Left ventricle myocardium superior (tissue), 1 donor: ENCODE data around the gene PRSS16. TPM values are rescaled to one million over a fixed set of nuclear protein-coding genes. Genes with fewer than 3 reads are reported as not detected.
"Not testable (repeated sequence)": the region's sequence is repeated elsewhere in the genome, so short reads cannot be mapped to it uniquely, and the experiment has no call there.

Experiments
- ATAC-seq: fragments of 200-7000 bp; cut with Tn5 transposase; one replicate; pipeline ENCODE4 v1.9.1; 2020; ENCODE audit warnings: mild to moderate bottlenecking, moderate library complexity
- DNase-seq: peaks from one replicate; pipeline ENCODE4 v3.0.0-alpha.2; 2020
- intact Hi-C: fragments of 100-400 bp; cut with micrococcal nuclease; formaldehyde crosslinking; loops from one replicate; pipeline ENCODE4 v1.11.0; 2022
- long read RNA-seq: library from polyadenylated mRNA; unstranded; transcript quantifications from one replicate; pipeline ENCODE4 v2.0.0, GENCODE V29; 2021
- total RNA-seq: library from RNA; stranded (reverse); fragmentation: NEBNext Ultra II Directional; extraction: Animal tissue kit (Norgen Biotek cat#: 25700); gene quantifications from one replicate; pipeline ENCODE4 v1.2.1, GENCODE V29; 2021
- donor health status: DM: no; HTN: yes; CAD: no; lungs with severe emphysema.

The PRSS16 gene
- not detected for total RNA-seq
- long read RNA-seq: 0 reads

GRCh38 chr6:27247133-27247836, at the start of gene PRSS16:
PRSS16 (plus strand) TSS chr6:27247701; CDS start chr6:27247738, 37 bp downstream.
- ATAC-seq: no peak
- DNase-seq: no peak
- intact Hi-C loops: no loop called here

GRCh38 chr6:27205375-27206278, 41.9 kb upstream of the PRSS16 start:
- intact Hi-C loops: no loop called here
- no peak for DNase-seq
- ATAC-seq: no peak

- intact Hi-C loops: no loop called here
- ATAC-seq: no peak
- no peak for DNase-seq
Observed at GRCh38 chr6:27206806-27207205, 40.7 kb upstream of the PRSS16 start.

- intact Hi-C loops: no loop called here
- DNase-seq (no peak), ATAC-seq (no peak)
Observed at GRCh38 chr6:27208042-27208441, 39.5 kb upstream of the PRSS16 start.

- no peak for DNase-seq
- intact Hi-C loops: no loop called here
- no peak for ATAC-seq
Observed at GRCh38 chr6:27209196-27209595, 38.3 kb upstream of the PRSS16 start.

GRCh38 chr6:27209659-27210269, 37.7 kb upstream of the PRSS16 start:
- DNase-seq (no peak), ATAC-seq (no peak)
- intact Hi-C loops: no loop called here

GRCh38 chr6:27213091-27213517, 34.4 kb upstream of the PRSS16 start:
- intact Hi-C loops, ATAC-seq, DNase-seq: not testable (repeated sequence)

GRCh38 chr6:27213544-27214125, 33.9 kb upstream of the PRSS16 start:
- intact Hi-C loops: no loop called here
- no peak for ATAC-seq
- no peak for DNase-seq

- no peak for ATAC-seq
- DNase-seq: no peak
- intact Hi-C loops: no loop called here
Observed at GRCh38 chr6:27214126-27214601, 33.3 kb upstream of the PRSS16 start.

- intact Hi-C loops: no loop called here
- DNase-seq (no peak), ATAC-seq (no peak)
Observed at GRCh38 chr6:27216874-27217273, 30.6 kb upstream of the PRSS16 start.

GRCh38 chr6:27222971-27223370, 24.5 kb upstream of the PRSS16 start:
- intact Hi-C loops, DNase-seq, ATAC-seq: not testable (repeated sequence)

GRCh38 chr6:27224729-27225128, 22.8 kb upstream of the PRSS16 start:
- no peak for ATAC-seq
- DNase-seq: no peak
- intact Hi-C loops: no loop called here

GRCh38 chr6:27228963-27229477, 18.5 kb upstream of the PRSS16 start:
- intact Hi-C loops: no loop called here
- DNase-seq: no peak
- ATAC-seq: no peak

GRCh38 chr6:27230758-27231111, 16.8 kb upstream of the PRSS16 start:
- intact Hi-C loops: no loop called here
- ATAC-seq (no peak), DNase-seq (no peak)

- DNase-seq (no peak), ATAC-seq (no peak)
- intact Hi-C loops: no loop called here
Observed at GRCh38 chr6:27234576-27234975, 12.9 kb upstream of the PRSS16 start.

GRCh38 chr6:27237089-27237803, 10.3 kb upstream of the PRSS16 start:
- intact Hi-C loops: no loop called here
- DNase-seq (no peak), ATAC-seq (no peak)

- intact Hi-C loops: no loop called here
- DNase-seq: no peak
- ATAC-seq: no peak
Observed at GRCh38 chr6:27238010-27238983, 9.2 kb upstream of the PRSS16 start.

- intact Hi-C loops: no loop called here
- DNase-seq: no peak
- no peak for ATAC-seq
Observed at GRCh38 chr6:27239258-27239657, 8.2 kb upstream of the PRSS16 start.
